Measurements from ENCODE around the gene RHOJ.

DNA sequence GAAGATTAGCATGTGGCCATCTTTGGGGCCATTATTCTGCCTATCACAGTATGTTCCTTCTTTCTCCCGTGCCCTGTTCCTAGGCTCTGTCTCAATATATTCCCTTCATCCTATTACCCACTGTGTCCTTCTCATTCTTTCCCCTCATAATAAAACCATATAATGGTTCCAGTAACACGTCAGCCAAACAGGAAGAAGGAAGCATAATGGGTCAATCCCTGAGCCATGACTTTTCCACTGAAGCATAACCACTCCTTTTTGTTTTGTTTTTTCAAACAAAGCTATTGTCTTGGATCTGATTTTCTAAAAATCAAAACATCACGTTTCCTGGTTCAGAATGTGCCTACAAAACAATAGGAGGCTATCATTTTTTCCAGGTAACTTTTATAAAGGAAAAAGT lies 21.3 kb upstream of the RHOJ start:
- no peak for TF ChIP-seq POLR2A (IDR thresholded peaks at IDR 0.05)
- TF ChIP-seq, protein P1, sequence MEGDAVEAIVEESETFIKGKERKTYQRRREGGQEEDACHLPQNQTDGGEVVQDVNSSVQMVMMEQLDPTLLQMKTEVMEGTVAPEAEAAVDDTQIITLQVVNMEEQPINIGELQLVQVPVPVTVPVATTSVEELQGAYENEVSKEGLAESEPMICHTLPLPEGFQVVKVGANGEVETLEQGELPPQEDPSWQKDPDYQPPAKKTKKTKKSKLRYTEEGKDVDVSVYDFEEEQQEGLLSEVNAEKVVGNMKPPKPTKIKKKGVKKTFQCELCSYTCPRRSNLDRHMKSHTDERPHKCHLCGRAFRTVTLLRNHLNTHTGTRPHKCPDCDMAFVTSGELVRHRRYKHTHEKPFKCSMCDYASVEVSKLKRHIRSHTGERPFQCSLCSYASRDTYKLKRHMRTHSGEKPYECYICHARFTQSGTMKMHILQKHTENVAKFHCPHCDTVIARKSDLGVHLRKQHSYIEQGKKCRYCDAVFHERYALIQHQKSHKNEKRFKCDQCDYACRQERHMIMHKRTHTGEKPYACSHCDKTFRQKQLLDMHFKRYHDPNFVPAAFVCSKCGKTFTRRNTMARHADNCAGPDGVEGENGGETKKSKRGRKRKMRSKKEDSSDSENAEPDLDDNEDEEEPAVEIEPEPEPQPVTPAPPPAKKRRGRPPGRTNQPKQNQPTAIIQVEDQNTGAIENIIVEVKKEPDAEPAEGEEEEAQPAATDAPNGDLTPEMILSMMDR (IDR thresholded peaks at IDR 0.05): no peak
